Loucy (cell line): ENCODE results near the gene FAM234A.

Experiments
- H2AFZ ChIP-seq: fragments of 200-600 bp; sonication (generic); 2 replicates; pipeline ENCODE4 v1.6.0; 2016; ENCODE audit warnings: antibody characterized with exemption, mild to moderate bottlenecking, low read length, moderate library complexity
- H3F3A ChIP-seq: fragments of 200-600 bp; 2 replicates; pipeline ENCODE4 v1.6.0; 2016; ENCODE audit warnings: antibody characterized with exemption, low read depth, mild to moderate bottlenecking
- H3K27me3 ChIP-seq: fragments of 200-600 bp; sonication (generic); 2 replicates; pipeline ENCODE4 v1.6.1; 2014; ENCODE audit warnings: low read length, mild to moderate bottlenecking; ENCODE audit not compliant: insufficient read depth, poor library complexity, severe bottlenecking
- H3K36me3 ChIP-seq: fragments of 200-600 bp; sonication (generic); 2 replicates; pipeline ENCODE4 v1.6.1; 2016; ENCODE audit warnings: low read length; ENCODE audit not compliant: insufficient read depth
- H3K4me1 ChIP-seq: fragments of 200-600 bp; sonication (generic); 2 replicates; pipeline ENCODE4 v1.5.1; 2014; ENCODE audit warnings: low read length, mild to moderate bottlenecking; ENCODE audit not compliant: insufficient read depth, poor library complexity, severe bottlenecking
- H3K4me2 ChIP-seq: fragments of 200-600 bp; sonication (generic); 2 replicates; pipeline ENCODE4 v1.6.0; 2014; ENCODE audit warnings: antibody characterized with exemption, low read length, low read depth, mild to moderate bottlenecking; ENCODE audit not compliant: poor library complexity, severe bottlenecking
- H3K4me3 ChIP-seq: fragments of 200-600 bp; sonication (generic); 2 replicates; pipeline ENCODE4 v1.5.1; 2014; ENCODE audit warnings: low read length, mild to moderate bottlenecking, mixed read lengths; ENCODE audit not compliant: poor library complexity, severe bottlenecking
- H3K79me2 ChIP-seq: fragments of 200-600 bp; sonication (generic); 2 replicates; pipeline ENCODE4 v1.6.1; 2014; ENCODE audit warnings: low read length; ENCODE audit not compliant: insufficient read depth
- H3K9ac ChIP-seq: fragments of 200-600 bp; sonication (generic); 2 replicates; pipeline ENCODE4 v1.6.0; 2014; ENCODE audit warnings: mild to moderate bottlenecking, low read depth, low read length, moderate library complexity; ENCODE audit not compliant: poor library complexity, severe bottlenecking
- H3K9me2 ChIP-seq: fragments of 200-600 bp; sonication (generic); replicated peaks from 2 replicates; pipeline ENCODE4 v1.6.1; 2016; ENCODE audit warnings: low read depth, low read length, mixed read lengths
- H3K9me3 ChIP-seq: fragments of 200-600 bp; sonication (generic); 2 replicates; pipeline ENCODE4 v1.6.1; 2014; ENCODE audit warnings: mild to moderate bottlenecking, antibody characterized with exemption, low read length, low read depth; ENCODE audit not compliant: insufficient read depth
- H4K20me1 ChIP-seq: fragments of 200-600 bp; sonication (generic); 2 replicates; pipeline ENCODE4 v1.6.0; 2014; ENCODE audit warnings: antibody characterized with exemption, low read length, mild to moderate bottlenecking; ENCODE audit not compliant: insufficient read depth, poor library complexity, severe bottlenecking
- CTCF ChIP-seq: fragments of 200-600 bp; sonication (generic); conservative IDR thresholded peaks from 2 replicates; pipeline ENCODE4 v1.5.1; 2014; ENCODE audit warnings: mild to moderate bottlenecking, antibody characterized with exemption, low read length
- EZH2phosphoT487 ChIP-seq: fragments of 200-600 bp; IDR thresholded peaks from 2 replicates; pipeline ENCODE4 v1.6.1; 2018; ENCODE audit warnings: antibody characterized with exemption, mild to moderate bottlenecking, moderate library complexity, borderline replicate concordance

Gene FAM234A

GRCh38 chr16:306911-307370 lies 72.3 kb downstream of the FAM234A start:
- H3K9me3 ChIP-seq = no peaks in the 10 kb centered on the region
- no peaks in the 10 kb centered on the region for H3K79me2 ChIP-seq
- no peaks in the 10 kb centered on the region for H4K20me1 ChIP-seq
- no peaks in the 10 kb centered on the region for H3K9me2 ChIP-seq
- H3F3A ChIP-seq = no peaks in the 10 kb centered on the region
- H2AFZ ChIP-seq = no peak overlapping the region
- no peak overlapping the region for H3K9ac ChIP-seq
- H3K4me3 ChIP-seq = no peak overlapping the region
- no peak for TF ChIP-seq CTCF
- TF ChIP-seq EZH2phosphoT487 = no peak
- no peaks in the 10 kb centered on the region; the same call in 1 of the 2 replicates for H3K36me3 ChIP-seq
- H3K4me1 ChIP-seq = peaks cover 13% of the 10 kb centered on the region
- no peaks in the 10 kb centered on the region for H3K27me3 ChIP-seq
- H3K4me2 ChIP-seq = peak overlapping the region; percentile 12

GRCh38 chr16:307691-308312 lies 73.2 kb downstream of the FAM234A start:
- H3K4me3 ChIP-seq = no peak overlapping the region
- peaks cover 13% of the 10 kb centered on the region for H3K4me1 ChIP-seq
- H3K27me3 ChIP-seq = no peaks in the 10 kb centered on the region
- no peaks in the 10 kb centered on the region for H3K9me3 ChIP-seq
- H3K9me2 ChIP-seq = no peaks in the 10 kb centered on the region
- H3K9ac ChIP-seq = no peak overlapping the region
- no peaks in the 10 kb centered on the region for H4K20me1 ChIP-seq
- H3K79me2 ChIP-seq = no peaks in the 10 kb centered on the region
- no peak for TF ChIP-seq EZH2phosphoT487
- no peak for TF ChIP-seq CTCF
- no peaks in the 10 kb centered on the region for H3F3A ChIP-seq
- no peak overlapping the region for H2AFZ ChIP-seq
- H3K4me2 ChIP-seq = peak overlapping the region; percentile 20
- peaks cover 2% of the 10 kb centered on the region; the same call in 1 of the 2 replicates for H3K36me3 ChIP-seq

- TF ChIP-seq EZH2phosphoT487 (no peak), CTCF (peak; percentile 49)
- no peaks in the 10 kb centered on the region for H3K27me3 ChIP-seq
- peaks cover 11% of the 10 kb centered on the region; the same call in 1 of the 2 replicates for H3K36me3 ChIP-seq
These were observed 74.9 kb downstream of the FAM234A start for GRCh38 chr16:309476-309875.

More at GRCh38 chr16:309476-309875, 74.9 kb downstream of the FAM234A start:
- no peak overlapping the region for H3K9ac ChIP-seq
- H3K4me2 ChIP-seq = peak overlapping the region; percentile 18
- no peaks in the 10 kb centered on the region for H3K79me2 ChIP-seq
- no peak overlapping the region for H2AFZ ChIP-seq
- H4K20me1 ChIP-seq = no peaks in the 10 kb centered on the region
- H3K4me1 ChIP-seq = peaks cover 13% of the 10 kb centered on the region
- H3K9me3 ChIP-seq = no peaks in the 10 kb centered on the region
- no peaks in the 10 kb centered on the region for H3K9me2 ChIP-seq
- H3K4me3 ChIP-seq = no peak overlapping the region
- H3F3A ChIP-seq = no peaks in the 10 kb centered on the region
